ENCODE results near the gene MICU1.

The MICU1 gene

DNA sequence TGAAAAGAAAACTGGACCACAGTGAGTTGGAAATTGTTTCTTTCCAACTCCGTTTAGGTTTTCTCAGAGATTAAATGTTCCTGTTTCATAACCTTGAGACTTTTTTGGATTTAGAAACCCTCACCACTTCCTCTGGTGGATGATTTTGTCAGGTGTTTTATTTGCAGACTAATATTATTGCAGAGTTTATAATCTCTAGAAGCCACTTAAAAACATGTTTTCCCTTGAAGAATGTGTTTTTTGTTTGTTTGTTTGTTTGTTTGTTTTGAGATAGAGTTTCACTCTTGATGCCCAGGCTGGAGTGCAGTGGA lies 520 bp upstream of the MICU1 start:
- no peak for DNase-seq

DNA sequence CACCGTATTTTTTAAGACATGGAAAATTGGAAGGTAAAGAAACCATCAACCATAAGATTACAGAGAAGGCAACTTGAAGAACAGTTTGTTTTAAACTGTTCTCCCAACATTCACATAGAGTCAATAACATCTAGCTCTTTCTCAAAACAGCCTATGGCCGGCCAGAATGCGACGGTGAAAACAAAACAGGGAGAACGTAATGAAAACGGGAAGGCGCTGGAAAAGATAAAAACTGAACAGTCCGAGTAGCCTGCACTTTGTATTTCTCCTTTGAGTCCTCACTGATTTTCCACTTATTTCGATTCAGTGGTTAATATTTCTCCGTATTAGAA lies 637 bp downstream of the MICU1 start:
- DNase-seq, result peak in 1 of 2 donors; percentile 1

DNA sequence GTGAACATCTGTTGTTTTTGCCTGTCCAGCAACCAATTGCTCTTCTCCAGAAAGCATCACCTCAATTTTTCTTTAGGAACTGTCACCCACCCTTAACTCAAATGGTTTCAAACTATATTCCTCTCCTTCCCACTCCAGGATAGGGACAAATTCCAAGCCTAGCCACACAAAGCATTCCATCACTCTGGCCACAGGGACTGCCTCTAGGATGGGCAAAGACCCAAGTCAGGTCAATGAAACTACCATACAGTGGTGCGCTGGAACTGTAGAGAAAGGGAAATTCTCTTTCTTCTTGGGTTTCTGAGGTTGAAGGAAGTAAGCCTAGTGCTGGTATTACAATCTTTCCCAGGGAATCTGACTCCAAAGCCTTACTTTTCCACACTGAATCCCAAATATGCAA lies 3.6 kb downstream of the MICU1 start:
- no peak for DNase-seq

DNA sequence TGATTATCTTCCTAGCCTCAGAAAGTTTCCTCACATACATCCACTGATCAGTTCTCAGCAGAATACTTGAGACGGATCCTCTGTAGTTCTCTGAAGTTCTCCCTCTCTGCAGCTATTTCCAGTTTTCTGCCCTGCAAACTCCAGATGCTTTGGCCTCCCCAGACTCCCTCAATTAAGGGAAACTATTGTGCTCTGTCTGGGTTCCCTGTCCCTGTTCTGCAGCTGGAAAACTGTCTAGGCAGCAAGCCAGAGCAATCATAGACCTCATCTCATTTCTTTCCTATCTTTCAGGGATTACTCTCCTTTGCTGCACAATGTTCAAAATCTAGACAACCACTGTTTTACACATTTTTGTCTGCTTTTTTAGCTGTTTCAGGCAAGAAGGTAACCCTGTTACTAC lies 9.2 kb downstream of the MICU1 start:
- no peak for DNase-seq

DNA sequence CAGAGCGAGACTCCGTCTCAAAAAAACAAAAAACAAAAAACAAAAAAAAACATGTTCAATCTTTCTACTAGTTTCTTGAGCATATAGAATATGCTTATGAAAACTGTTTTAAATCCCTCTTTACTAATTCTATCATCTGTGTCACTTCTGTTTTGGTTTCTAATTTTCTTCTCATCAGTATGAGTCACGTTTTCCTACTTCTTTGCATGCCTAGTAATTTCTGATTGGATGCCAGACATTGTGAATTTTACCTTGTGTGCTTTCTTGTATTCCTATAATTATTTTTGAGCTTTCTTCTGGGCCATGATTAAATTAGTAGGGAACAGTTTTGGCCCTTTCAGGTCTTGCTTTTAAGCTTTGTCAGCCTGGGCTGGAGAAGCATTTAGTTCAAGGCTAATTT lies 9.9 kb downstream of the MICU1 start:
- DNase-seq, result no peak

DNA sequence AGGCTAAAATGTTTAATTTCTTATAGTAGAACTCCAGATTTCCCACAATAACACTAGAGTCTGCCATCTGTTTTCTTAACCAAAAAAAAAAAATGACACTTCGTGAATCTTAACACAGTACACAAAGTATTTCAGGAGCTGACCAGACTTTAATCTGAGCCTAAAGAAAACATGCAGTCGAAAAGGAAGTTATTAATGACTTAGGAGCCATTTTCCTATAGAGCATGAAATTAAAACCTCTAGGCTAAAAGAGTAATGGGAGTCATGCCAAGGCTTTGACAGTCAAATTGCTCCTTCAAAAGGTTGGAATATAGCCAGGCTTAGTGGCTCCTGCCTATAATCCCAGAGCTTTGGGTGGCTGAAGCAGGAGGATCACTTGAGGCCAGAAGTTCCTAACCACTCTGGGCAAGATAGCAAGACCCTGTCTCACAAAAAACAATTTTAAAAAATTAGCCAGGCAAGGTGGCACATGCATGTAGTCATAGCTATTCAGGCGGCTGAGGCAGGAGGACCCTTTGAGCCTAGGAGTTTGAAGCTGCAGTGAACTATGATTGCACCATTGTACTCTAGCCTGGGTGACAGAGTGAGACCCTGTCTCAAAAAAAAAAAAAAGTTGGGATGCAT lies 13.6 kb downstream of the MICU1 start:
- DNase-seq, result no peak

DNA sequence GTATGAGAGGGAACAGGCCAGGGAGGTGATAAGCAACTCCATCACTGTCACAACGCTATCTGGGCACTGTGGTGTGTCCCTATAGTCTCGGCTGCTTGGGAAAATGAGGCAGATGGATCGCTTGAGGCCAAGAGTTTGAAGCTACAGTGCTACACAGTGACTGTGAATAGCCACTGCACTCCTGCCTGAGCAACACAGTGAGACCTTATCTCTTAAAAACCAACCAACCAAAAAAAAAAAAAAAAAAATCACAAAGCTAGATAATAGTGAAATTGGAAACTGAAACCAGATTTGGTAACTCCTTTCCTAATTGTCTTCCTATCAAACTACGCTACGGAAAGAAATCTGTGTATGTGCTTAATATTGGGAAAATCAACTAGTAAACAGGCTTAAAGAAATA lies 14.1 kb downstream of the MICU1 start:
- no peak for DNase-seq

DNA sequence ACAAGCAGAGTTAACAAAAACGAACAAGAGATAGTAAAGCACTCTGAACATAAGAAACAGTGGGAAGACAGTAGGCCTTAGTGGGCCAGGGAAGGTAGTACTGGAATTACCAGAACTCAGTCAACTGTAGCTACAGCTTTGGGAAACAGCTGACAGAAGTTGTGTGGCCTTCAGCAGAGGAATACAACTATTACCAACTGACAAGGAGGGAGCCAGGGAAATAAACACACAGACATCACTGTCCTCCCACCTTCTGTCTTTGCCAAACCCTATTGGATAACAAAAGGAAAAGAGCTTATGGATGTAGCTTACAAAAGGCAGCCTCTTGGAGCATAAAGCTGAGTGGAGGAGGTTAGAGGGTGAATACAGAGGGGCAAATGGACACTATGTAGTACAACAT lies 15.4 kb downstream of the MICU1 start:
- DNase-seq, result no peak

DNA sequence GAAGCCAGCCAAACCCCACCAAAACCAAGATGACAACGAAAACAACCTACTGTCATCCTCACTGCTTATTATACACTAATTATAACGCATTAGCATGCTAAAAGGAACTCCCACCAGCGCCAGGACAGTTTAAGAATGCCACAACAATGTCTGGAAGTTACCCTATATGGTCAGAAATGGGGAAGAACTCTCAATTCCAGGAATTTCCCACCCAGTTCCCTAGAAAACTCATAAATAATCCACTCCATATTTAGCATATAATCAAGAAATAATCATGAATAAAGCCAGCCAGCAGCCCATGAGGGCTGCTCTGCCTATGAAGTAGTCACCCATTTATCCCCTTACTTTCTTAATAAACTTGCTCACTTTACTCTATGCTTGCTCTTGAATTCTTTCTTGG lies 20.8 kb downstream of the MICU1 start:
- no peak for DNase-seq

DNA sequence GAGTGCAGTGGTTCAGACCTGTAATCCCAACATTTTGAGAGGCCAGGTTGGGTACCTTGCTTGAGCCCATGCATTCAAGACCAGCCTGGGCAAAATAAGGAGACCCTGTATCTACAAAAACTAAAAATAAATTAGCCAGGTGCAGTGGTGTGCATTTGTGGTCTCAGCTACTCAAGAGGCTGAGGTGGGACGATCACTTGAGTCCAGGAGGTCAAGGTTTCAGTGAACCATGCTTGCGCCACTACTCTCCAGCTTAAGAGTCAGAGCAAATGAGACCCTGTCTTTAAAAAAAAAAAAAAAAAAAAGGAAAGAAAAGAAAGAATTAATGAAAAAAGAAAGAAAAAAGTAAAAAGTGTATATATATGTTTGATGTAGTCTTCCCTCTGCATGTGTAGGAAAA lies 24.7 kb downstream of the MICU1 start:
- no peak for DNase-seq

DNA sequence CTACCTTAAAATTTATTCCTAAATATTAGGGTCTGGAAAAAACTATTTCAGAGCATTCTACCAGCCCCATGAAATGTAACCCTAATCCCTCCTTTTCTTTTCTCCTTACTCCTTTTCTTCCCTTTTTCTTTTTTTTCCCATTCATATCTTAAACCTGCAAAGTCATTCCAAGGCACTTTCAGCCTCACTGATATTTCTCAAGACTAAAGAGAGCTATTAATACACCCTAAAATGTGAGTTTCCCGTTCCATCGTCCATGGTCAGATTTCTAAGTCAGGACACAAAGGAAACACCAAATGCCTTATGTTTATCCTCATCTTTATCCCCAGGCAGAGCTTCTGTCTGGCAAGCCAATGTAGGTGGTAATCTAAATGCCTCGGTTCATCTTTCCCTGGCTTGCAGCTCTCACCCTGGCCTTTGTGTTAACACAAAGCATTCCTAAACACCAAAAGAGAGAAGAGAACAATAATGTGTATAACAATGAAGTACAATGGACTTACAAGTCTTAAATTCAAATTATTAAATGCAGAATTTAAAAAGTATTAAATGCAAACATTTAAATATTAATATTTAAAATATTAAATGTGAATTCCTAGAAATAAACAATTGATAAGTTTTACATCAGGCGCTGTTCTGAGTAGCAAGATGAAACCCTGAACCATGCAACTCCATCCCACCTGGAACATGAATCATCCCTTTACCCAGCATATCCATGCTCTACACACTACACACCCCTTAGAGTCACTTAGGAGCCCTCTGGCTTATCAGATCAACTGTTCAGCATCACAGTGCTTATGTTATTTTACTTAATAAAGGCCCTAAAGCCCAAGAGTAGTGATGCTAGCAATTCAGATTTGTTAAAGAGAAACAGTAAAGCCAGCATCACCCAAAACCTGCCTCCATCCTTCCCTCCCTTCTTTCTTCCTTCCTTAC lies 26.8 kb downstream of the MICU1 start:
- no peak for DNase-seq

DNA sequence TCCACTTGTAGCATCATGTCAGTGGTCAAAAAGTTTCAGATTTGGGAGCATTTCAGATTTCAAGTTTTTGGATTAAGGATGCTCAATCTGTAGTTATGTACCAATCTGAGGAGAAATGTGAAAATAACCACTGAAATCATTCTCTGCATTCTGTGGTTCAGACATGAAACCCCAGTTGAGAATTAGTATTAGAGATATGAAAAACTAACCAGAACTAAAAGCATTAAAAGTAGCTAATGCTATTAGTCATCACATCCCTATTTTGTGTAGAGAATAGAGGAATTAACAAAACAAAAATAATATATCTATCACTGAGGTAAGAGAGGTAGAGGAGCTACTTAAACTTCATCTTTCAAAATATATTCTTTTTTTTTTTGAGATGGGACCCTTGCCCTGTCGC lies 28.0 kb downstream of the MICU1 start:
- DNase-seq, result no peak

DNA sequence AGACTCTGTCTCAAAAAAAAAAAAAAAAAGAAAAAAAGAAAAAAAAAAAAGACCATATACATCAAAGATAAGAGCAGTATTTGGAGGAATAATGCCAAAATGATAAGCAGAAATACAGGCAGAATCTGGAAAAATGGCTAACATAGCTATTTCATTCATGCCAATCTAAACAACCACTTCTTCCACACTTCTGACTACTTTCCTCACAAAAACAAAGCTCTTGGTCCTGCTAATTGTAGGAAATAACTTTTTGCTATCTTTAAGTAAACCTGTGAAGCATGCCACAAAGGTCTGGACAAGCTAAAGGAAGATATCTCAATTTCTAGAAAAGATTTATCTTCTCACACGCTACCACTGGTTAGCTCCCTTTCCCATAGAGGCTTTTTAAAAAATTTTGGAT lies 30.4 kb downstream of the MICU1 start:
- DNase-seq, result no peak

DNA sequence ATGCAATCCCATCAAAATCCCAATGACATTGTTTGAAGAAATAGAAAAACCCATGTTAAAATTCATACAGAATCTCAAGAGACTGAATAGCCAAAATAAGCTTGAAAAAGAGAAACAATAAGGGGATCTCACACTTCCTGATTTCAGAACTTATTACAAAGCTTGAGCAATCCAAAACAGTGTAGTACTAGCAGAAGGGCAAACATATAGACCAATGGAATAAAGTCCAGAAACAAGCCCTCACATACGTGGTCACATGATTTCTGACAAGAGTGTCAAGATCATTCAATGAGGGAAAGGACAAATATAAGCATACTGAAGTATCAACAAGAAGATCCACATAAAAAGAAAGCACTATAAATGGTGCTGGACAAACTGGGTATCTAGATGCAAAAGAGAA lies 31.9 kb downstream of the MICU1 start:
- DNase-seq, result peak in 1 of 2 donors; percentile 2

DNA sequence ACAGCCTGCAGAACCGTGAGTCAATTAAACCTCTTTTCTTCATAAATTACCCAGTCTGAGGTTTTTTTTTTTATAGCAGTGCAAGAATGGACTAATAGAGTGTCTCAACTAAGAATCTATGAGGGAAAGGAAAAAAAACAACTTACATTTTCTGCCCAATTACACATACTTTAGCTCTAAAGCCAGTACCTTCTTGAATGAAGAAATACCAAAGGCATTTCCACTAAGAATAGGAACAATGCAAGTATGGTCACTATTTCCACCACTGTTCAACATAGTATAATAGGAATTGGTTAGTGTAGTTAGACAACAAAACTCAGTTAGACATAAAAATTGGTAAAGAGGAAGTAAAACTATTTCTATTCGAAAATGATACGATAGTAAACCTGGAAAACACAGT lies 37.6 kb downstream of the MICU1 start:
- DNase-seq, result no peak

DNA sequence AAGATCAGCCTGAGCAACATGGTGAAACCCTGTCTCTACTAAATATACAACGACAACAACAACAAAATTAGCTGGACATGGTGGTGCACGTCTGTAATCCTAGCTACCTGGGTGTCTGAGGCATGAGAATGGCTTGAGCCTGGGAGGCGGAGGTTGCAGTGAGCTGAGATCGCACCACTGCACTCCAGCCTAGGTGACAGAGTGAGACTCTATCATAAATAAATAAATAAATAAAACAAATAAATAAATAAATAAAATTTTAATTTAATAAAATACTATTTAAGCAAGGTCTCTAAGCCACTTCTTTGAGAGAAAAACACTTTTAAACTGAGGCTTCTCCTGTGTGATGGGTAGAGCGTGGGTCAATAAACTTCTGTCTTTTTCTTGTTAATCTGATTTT lies 38.3 kb downstream of the MICU1 start:
- no peak for DNase-seq

DNA sequence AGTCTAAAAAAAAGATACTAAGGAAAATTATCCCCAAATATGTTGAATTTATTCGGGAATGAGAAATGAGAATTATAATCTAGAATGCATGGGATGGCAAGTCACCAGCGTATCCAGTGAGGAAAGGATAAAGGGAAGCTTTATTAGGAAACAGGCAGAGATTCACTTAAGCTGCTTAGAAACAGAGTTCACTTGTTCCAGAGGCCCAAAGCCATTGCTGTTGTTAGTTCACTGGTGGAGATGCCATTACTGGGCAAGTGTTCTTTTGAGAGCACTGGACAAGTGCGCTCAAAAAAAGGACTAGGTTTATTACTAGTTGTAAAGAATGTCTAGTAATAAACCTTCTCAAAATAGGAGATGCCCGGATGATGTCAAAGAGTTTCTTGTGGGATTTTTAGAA lies 51.2 kb downstream of the MICU1 start:
- DNase-seq, result no peak

DNA sequence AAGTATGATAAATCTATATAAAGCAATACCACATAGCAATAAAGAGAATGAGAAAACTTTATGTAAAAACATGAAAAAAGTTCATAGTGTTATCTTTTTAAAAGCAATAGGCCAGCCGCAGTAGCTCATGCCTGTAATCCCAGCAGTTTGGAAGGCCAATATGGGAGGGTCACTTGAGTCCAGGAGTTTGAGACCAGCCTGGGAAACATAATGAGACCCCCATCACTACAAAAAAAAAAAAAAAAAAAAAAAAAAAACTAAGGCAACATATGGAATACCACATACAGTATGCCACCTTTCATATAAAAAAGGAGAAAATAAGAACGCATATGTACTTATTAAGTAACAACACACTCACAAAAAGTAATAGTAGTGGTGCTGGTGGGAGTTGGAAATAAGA lies 52.8 kb downstream of the MICU1 start:
- DNase-seq, result no peak

DNA sequence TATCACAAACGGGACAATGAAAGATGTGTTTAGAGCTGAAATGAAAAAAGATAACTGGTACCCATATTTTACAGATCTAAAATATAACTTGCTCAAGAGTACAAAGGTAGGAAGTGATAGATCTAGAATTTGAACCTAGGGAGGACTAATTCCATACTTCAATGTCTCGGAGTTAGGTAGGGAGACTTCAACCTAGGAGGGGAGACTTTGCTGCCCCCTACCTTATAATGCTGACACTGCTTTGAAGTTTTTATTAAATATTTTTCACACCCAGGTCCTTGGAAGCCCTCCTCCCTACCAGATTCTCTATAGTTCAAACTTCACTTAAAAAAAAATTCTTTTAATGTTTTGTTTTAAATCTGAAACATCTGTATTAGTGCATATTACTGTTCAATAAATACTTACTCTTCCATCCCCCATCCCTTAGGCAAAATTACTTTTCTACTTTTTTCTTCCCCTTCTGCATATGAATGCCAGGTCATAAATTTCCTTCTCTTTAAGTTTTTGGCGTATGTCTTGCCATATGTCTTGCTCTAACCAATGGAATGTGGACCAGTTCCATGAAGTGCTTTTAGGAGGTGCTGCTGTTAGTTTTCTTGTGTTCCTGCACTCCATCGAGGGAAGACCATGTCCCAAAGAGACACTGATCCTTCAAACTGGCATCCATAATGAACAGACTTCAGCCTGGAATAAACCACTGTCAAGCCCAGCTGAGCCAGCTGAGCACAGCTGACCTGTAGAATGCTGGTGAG lies 57.8 kb downstream of the MICU1 start:
- no peak for DNase-seq

DNA sequence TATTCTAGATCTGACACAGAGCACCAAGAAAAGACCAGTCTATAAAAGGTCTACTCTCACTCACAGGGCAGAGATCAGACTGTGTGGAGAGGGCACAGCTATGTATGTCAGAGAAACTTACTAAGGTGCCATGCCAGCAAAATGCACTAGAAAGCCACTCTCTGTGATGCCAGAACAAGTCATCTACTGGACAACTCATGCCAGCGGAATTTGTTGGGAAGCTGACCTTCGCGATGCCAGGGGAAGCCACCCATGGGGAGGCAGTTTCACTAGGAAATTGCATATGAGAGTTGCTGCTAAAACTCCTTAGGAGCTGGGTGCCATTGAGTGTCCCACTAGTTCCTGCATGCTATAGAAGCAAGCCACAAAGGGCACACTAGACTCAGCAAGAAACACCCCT lies 58.5 kb downstream of the MICU1 start:
- no peak for DNase-seq

DNA sequence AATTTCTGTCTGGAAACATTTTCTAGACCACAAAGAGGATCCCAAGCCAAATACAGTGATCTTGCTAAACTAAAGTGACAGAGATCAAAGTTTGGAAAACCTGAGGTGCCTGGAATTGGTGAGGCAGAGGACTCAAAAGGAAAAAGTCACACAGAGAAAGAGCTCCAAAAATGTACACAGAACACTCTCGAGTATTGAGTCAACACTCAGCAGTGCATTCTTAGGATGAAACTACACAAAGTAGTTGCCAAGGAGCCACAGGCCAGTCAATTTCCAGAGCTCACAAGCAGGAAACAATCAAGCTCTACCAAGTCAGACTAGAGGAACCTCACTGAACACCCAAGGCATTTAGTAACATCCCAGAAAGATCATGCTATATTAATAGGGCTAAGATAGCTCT lies 61.3 kb downstream of the MICU1 start:
- DNase-seq, result no peak

DNA sequence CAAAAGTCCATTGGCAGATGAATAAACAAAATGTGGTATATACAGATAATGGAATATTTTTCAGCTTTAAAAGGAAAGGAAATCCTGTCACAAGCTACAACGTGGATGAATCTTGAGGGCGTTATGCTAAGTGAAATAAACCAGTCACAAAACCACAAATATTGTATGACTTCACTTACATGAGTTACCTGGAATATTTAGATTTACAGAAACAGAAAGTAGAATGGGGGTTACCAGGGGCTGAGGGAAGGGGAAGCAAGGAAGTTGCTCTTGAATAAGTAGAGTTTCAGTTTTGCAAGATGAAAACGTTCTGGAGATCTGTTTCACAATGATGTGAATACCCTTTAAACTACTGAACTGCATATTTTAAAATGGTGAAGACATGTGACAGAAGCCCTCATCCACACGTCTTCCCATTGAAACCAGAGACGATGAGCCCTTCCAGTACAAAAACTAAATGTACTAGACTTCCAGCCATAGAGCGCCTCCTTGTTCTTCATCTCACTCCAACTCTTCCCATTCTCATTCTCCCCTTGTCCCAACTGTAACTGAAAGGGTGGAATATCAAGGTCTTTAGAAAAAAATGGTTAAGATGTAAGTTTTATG lies 62.4 kb downstream of the MICU1 start:
- DNase-seq, result peak in 1 of 2 donors; percentile 36

DNA sequence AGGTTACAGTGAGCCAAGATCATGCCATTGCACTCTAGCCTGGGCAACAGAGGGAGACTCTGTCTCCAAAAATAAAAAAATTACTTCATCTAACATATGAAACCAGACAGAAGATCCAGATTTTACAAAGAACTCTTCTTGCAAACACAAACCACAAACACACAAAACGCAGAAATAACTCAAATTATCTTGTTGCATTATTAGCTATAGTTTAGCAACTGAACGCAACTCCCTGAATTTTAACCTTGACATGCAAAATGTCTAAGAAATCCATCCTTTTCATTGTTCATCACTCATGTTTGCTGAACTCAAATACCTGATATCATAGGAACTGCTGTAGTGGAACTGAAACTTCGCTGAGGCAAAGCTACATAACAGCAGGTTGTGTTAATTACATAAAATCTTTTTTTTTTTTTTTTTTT lies 64.1 kb downstream of the MICU1 start:
- no peak for DNase-seq

DNA sequence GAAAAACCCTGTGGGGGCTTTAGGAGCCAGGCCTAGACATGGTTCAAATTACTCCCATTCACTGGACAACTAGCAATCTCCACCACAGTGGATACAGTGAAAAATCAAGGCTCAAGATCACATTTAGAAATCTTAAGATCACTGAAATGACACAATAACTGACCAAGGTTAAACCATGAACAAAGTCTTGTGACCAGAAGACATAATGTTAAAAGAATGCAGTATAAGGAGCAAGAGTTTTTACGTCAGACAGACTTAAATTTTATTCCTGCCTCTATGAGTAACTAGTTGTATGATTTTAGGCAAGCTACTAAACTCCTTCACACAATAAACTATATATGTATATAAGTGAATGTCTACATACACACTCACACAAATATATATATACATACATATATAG lies 68.5 kb downstream of the MICU1 start:
- DNase-seq, result no peak

Data from bone marrow (tissue), 2 donors.